GM18868 (cell line): ENCODE results near the gene CRIP1.

Experiments used
- ATAC-seq: cut with Tn5 transposase; IDR thresholded peaks from one replicate; pipeline ENCODE4 v1.9.1; 2021; ENCODE audit warnings: mild to moderate bottlenecking, moderate library complexity; ENCODE audit not compliant: unreplicated experiment

Gene CRIP1

DNA sequence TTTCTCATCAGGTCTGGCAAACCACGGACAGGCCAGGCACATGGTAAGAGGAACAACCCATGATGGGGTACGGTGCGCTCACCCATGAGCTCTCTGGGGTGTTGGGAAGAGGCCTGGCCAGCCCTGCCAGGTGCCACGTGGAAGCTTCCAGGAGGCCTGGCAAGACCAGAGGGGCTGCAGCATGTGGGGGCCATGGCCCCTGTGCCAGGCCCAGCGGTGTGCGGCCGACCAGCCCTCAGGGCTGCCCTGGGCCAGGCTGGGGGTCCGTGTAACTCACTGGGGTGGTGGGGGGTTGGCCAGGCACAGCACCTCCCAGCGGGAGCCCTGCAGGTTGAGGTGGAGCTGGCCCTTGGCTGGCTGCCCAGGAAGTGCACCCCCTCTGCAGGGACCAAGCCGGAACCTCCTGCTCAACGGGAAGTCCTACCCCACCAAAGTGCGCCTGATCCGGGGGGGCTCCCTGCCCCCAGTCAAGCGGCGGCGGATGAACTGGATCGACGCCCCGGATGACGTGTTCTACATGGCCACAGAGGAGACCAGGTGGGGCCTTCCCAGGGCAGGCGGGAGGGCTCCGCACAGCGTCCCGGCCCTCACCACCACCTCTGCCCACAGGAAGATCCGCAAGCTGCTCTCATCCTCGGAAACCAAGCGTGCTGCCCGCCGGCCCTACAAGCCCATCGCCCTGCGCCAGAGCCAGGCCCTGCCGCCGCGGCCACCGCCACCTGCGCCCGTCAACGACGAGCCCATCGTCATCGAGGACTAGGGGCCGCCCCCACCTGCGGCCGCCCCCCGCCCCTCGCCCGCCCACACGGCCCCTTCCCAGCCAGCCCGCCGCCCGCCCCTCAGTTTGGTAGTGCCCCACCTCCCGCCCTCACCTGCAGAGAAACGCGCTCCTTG is 17.0 kb upstream of the CRIP1 start:
- ATAC-seq, result no peak

DNA sequence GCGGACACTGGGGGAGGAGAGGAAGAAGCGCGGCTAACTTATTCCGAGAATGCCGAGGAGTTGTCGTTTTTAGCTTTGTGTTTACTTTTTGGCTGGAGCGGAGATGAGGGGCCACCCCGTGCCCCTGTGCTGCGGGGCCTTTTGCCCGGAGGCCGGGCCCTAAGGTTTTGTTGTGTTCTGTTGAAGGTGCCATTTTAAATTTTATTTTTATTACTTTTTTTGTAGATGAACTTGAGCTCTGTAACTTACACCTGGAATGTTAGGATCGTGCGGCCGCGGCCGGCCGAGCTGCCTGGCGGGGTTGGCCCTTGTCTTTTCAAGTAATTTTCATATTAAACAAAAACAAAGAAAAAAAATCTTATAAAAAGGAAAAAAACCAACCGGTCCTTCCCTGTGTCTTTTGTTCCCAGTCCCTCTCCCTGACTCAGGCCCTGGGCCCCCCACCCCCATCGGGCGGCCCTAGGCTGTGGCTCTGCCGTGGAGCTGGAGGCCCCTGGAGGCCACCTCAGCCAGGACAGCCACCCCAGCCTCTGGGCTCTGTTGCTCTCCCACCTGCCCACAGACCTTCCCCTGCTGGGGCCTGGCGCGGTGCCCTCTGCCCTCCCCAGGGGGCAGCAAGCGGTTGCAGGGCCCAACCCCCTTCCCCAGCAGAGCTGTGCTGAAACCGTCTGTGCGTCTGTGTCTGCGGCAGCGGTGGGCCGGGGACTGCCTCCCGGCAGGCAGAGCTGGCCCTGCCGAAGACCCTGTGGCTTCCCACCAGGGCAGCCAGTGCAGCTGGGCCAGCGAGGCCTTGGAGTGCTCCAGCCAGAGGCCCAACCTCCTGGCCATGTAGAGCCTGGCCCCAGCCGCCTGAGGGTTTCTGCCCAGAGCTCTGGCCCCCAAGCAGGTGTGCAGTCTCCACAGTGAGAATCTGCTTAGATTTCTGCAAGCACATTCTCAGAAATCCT is 16.1 kb upstream of the CRIP1 start:
- no peak for ATAC-seq

DNA sequence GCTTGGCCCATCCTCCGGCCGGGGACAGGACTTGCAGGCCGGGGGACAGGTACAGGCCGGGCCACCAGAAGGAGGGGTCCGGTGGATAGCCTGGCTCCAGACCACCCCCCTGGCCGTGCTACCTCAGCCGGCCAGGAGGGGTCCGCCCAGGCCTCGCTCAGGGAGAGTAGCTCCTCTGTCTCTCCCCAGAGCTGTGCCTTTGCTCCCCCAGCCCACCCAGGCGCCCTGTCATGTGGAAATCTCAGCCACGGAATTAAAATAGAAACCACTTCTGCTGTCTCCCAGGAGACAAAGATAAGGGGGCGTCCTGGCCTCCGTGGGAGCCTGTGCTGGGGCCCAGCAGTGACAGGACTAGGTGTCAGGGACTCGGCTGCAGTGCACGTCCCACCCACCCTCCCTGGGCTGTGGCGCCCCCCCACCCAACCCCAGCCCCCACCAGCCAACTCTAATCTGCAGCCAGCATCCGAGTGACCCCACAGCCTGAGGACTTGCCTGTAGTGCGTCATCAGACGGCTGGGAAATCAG is 15.3 kb upstream of the CRIP1 start:
- ATAC-seq, result no peak

DNA sequence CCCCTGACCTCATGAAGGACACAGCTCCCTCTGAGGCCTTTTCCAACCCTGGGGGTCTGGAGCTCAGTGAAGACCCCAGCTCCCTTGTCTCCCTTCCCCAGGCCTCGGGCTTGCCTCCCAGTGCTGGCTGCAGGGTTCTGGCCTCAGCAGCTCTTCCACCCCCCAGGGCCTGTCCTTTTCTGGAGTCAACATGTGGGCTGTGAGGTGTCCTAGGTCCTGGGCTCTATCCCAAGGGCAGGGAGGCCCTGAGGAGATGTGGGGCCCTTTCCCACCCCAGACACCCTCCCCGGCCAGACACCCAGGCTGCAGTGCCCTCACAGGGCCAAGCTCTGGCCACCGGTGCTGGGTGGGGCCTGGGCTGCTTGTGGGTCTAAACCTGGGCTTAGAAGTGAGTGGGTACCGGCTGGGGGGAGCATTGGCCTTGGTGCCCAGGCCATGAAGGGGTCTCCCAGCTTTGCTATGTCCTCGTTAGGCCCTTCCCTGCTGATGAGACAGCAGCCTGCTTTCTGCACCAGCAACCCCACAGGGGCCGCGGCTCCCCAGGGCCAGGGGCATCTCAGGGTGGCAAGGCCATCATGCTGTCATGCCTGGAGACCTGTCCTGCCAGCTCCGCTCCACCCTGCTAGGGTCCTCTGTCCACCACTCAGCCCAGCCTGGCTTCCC is 14.7 kb upstream of the CRIP1 start:
- no peak for ATAC-seq

DNA sequence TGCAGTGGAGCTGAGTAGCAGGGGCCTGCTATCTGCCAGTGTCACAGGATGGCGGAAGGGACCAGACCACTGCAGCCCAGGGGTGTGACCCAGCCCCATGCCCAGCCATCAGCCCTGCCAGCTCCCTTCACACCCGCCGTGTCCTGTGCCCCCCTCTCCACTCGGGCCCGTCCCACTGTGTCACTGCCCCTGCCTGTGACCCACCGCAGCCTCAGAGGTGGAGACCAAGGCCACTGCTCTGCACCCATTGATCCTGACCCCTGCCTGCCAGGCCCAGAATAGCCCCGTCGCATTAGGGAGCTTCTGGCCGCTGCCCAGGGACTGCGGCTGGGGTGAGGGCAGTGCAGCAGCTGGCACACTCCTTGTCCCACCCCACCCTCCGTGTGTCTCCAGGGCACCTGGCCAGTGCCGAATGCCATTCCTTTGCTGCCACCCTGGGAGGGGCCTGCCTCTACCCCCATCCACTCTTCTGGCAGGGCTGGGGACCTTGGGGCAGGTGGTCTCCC is 14.1 kb upstream of the CRIP1 start:
- no peak for ATAC-seq

DNA sequence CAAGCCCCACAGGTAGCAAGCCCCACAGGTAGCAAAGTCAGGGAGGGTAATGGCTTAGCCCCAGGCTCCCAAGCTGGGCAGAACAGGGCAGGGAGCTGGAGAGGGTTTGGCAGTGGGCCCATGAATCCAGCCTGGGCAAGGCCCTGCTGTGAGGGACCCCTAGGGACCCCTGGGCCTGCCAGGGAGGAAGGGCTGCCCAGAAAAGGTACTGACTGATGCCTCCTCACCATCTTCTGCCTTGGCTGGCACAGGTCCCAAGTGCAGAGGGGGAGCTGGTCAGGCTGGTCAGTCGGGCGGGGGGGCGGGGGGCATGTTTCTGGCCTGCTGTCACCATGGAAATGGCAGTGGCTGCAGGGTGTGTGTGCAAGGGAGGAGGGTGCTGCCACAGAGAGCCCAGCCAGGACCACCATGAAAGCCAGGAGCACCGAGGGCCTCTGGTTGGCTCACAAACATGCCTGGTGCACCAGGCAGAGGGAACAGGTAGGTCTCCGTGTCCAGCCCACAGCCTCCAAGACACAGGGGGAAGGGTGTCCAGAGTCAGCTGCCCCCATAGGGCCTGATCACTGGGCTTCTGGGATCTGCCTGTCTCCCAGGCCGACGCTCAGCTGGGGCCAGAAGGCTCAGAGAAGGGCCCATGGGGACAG is 13.5 kb upstream of the CRIP1 start:
- no peak for ATAC-seq

DNA sequence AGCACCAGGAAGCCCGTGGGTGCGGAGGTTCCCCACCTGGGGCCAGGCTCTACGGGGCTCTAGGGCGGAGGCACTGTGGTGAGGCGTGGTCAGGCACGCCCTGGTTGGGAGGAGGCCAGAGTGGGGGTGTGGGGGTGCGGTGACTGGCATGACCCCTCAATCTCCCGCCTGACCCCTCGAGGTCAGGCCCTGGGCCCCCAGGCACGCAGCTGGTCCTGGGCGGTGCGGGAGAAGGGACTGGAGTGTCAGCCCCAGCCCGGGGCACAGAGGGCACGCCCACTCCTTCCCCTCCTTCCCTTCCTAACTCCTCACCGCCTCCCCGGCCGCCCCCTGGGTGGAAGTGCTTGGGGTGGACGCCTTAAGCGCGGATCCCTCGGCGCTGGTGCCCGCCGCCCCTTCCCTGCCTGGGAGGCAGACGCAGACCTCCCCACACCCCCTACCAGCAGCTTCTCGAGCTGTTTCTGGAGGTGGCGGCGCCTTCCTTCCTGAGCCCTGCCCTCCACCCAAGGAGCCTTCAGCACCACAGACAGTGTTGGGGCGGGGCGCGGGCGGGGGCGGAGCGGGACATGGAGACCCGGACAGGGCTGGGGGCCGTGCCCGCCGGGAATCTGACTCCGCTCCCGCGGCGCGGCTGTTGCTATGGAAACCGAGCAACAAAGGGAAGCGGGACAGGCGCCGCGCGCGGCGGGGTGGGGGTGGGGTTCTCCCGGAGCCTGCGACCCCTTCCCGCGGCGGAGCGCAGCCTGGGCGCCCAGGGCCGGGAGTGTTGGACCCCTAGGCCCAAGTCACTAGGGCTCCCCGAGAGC is 12.8 kb upstream of the CRIP1 start:
- ATAC-seq, result no peak

DNA sequence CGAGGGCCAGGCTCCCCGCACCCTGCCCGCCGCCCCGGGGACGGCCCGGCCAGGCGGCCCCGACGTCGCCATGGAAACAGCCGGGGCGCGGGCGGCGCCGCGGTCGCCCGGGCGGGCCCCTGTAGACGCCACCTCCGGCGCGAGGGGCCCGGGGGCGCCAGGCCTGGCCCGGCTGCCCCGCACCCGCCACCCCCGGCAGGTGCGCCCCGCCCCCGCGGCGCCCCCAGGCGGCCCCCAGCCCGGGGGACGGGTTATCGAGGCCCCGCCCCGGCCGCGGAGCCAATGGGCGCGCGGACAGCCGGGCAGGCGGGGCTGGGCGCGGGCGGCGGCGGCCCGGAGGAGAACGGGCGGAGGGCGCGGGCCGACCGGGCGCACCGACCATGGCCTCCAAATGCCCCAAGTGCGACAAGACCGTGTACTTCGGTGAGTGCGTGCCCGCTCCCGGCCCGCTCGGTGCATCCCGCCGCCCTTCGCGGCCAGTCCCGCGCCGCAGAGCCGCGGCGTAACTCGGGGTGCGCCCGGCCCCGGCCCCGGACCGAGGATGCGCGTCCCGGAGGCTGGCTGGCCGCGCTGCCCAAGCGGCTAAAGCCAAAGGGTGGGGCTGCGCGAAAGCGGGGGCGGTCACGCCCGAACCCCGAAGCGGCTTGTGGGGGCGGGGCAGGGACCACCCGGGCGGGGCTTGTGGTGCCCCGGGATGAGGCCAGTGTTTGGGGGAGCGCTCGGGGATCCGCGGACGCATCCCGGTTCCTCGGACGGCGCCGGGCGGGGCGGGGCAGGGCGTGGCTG is 12.0 kb upstream of the CRIP1 start, which contains the start of gene CRIP2:
CRIP2 (plus strand) TSS at position 339 of the 786 bp plus-strand sequence; CDS start at position 381, 42 bp downstream.
- ATAC-seq, result no peak

DNA sequence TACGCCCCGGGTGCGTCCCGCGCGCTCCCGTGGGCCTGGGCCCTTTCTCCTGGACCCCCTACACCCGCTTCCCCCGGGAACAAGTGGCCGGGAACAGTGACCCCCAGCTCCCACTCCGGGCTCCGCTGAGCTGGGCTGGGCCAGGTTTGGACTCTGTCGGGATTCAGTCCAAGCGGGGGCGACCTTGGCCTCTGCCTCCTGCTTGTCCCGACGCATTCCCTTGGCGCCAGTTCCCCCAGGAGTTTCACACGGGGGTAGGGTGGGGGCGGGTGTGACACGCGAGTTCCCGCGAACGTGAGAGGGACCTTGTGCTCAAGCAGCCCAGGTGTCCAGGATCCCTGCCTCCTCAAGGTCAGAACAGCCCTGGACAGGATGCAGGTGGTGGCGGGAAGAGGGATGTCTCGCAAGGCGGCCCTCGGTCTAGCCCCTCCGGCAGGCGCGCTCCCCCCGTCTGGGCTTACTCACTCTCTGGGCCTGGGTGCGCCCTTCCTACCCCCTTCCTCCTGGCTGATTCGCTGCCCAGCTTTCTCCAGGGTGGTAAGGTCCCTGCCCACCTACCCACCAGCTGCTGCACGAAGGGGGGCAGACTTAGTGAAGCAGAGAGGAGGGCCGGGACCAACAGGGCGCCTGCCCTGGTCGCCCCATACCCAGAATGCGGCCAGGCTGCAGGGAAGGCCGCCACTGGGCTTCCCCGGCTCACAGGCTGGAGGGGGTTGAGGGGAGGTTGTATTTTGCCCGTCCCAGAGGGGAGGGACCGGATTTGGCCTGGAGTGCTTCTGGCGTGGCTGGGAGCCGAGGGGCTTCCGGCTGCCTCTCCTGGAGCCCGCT is 11.2 kb upstream of the CRIP1 start:
- no peak for ATAC-seq

DNA sequence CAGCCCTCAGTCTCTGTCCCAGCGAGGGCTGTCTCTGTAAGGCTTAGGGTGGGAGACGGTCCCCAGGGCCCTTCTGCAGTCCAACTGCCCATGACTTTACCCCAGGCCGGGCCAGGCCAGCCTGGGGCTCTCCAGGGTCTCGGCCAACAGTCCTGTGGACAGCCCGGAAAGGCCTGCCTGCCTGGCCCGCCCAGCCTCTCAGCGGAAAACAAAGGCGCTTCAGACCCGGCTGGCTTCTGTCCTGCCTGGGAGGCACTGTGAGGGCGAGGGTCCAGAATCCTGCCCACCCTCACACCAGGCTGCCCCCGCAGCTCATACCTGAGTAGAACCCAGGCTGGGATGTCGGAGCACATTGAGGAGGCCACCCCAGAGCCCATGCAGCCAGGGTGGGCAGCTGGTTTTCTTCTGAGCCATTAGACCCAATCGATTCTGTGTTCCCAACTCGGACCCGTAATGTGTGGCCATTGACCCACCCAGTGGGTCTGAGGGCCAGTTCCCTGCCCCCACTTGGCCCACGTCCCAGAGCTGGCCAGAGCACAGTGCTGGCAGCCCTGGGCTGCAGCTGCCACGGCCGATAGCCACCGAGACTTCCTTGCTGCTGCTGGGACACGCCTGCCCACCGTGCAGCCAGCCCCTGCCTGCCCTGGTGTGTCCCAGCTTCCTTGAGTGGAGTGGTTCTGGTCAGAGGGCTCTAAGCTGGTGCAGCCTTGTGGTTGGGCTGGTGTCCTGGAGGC is 10.4 kb upstream of the CRIP1 start:
- ATAC-seq, result no peak

DNA sequence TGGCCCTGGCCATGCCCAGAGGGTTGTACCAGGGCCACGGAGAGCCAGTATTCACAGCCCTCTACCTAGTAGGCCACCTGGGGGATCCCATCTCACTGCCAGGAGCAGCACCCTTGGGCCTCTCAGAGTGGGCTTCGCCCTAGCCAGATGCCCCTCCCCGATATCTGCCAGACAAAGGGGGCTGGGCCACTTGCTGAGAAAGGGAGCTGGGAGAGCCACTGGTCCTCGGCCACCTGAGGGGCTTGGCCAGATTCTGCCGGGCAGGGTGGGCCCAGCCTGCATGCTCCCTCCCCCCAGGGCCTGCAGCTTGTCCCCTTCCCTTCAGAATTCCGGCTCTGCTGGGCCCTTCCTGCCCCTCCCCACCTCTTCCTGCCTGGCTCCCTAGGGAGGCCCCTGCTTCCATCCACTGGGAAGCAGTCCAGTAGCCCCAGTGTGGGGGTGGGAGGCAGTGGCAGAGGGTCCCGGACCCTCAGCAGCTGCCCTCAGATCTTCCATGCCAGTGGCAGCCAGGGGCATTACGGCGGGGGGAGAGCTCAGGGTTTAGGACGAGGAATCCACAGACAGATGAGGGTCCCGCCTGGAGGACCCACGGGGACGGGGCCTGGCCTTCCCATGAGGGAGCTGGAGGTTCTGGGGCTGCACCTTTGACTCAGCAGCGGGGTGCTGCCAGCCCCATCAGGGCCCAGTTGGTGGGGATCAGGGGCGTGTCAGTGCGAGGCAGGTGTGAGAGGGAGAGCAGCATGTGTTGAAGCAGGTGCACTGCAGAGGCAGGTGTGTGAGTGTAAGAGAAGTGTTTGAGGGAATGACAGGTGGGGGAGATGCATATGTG is 9.6 kb upstream of the CRIP1 start:
- no peak for ATAC-seq

DNA sequence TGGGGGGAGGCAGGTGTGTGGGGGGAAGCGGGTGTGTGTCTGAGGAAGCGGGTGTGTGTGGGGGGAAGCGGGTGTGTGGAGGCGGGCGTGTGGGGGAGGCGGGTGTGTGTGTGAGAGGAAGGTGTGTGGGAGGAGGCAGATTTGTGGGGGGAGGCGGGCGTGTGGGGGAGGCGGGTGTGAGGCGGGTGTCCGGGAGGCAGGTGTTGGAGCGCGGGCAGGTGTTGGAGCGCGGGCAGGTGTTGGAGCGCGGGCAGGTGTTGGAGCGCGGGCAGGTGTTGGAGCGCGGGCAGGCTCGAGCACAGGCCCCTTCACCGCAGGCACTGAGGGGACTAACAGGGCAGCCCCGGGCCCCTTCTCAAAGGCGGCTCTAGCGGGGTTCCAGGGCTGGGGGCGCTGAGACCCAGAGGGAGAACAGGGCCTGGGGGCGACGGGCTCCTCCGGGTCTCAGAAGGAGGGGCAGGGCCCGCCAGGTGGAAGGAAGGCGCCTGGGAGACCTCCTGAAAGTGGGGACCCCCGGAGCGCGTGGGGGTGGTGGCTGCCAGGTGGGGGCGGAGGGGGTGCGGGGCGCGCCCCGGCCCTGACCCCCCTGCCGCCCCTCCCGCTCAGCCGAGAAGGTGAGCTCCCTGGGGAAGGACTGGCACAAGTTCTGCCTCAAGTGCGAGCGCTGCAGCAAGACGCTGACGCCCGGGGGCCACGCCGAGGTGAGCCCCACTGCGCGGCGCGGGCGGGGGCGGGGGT is 8.9 kb upstream of the CRIP1 start:
- ATAC-seq, result no peak

DNA sequence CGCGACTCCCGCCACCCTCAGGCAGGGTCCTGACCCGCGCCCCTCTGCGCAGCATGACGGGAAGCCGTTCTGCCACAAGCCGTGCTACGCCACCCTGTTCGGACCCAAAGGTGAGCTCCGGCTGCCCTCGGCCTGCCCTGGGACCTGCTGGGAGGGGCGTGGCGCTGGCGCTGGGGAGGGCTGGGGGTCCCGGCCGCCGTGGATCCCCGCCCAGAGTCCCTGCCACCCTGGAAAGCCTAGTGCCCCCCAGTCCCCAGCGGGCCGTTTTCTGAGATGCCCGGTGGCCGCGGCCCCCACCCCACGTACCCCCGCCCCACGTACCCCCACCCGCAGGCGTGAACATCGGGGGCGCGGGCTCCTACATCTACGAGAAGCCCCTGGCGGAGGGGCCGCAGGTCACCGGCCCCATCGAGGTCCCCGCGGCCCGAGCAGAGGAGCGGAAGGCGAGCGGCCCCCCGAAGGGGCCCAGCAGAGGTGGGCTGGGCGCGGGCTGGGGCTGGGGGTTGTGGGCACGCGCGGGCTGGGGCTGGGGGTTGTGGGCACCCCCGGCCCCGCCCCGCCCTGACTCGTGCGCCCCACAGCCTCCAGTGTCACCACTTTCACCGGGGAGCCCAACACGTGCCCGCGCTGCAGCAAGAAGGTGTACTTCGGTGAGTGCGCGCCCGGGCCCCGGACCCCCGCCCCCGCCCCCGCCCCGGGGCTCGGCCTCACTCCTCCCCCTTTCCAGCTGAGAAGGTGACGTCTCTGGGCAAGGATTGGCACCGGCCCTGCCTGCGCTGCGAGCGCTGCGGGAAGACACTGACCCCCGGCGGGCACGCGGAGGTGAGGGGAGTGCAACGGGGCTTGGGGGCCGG is 8.1 kb upstream of the CRIP1 start:
- ATAC-seq, result no peak

DNA sequence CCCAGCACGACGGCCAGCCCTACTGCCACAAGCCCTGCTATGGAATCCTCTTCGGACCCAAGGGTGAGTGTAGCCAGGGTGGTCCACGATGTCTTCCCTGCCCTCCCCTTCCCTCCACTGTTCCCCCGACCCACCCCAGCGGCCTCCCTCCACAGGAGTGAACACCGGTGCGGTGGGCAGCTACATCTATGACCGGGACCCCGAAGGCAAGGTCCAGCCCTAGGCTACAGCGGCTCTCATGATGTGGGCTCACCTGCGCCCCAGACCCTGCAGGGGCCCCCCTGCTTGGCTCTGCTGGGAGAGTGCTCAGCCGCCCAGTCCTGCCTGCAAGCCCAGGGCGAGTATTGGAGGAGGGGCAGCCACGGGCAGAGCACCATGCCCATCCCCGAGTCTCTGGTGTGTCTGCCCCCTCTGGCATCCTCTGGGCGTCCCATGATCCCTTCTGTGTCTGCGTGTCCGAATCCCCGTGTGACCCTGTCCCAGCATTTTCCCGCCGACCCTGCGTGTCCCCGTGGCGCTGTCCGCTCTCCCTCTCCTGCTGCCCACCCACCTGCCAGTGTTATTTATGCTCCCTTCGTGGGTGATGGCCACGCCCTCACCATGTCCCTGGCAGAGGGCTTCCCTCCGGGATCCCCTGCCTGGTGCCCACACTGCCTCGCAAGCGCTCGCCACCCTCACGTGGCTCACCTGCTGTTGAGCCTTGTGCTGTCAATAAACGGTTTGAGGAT is 7.1 kb upstream of the CRIP1 start:
- no peak for ATAC-seq
